HG02588 (cell line): ENCODE results near the gene CNKSR3.

Experiments used
- ATAC-seq: cut with Tn5 transposase; IDR thresholded peaks from one replicate; pipeline ENCODE4 v1.9.1; 2021; ENCODE audit warnings: mild to moderate bottlenecking, moderate library complexity; ENCODE audit not compliant: unreplicated experiment

CNKSR3 gene

DNA sequence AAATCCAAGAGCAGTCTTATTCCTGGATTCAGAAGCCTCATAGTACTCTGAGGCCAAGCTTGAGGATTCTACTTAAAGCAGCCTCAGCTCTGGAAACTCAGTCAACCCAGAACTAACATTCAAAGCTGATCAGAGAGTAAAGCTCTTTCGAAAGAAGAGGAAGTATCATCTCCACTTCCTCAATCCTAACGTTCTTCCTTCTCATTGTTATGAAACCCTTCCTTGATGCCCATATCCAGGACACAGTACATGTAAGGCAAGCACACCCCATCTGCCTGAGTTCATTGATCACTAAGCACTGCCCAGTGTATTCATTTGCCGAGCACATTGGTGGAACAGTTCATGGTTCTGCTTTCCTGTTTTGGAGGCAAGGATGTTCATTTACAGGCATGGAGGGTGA lies 153.8 kb downstream of the CNKSR3 start, which contains the start of gene IPCEF1:
Gene IPCEF1 (minus strand): TSS at position 114 of the 400 bp plus-strand sequence. CDS start 90,856 bp downstream, outside the sequence.
- peak; percentile 28 for ATAC-seq

DNA sequence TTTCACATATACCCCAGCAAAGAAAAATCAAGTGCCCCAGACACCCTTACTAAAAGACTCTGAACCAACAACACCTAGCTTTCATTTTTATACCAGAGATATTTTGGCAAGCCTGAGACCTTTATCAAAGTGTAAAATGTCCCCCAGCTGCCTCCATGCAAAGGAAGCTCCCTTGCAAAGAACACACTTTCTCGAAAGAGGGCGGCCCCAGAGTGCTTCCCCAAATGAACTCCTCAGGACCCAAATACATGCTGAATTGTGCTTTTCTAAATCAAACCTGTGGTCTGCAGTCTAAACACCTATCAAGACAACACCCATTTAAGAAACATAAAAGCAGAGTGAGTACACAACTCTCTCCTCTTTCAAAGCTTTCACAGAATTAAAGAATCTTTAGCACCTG lies 154.4 kb downstream of the CNKSR3 start:
- ATAC-seq, result no peak

DNA sequence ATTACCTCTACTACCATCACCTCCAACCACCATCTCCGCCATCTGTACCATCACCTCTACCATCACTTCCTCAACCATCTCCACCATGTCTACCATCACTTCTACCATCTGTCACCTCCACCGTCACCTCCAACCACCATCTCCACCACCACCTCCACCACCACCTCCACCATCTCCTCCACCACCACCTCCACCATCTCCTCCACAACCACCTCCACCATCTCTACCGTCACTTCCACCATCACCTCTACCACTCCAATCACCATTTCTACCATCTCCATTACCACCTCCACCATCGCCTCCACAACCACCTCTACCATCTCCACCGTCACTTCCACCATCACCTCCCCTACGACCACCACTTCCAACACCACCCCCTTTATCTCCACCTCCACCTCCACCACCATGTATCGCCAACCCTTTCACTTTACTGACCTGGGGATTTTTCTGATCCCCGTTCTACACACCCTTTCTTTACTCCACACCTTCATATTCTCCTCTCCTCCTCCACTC lies 156.2 kb downstream of the CNKSR3 start:
- no peak for ATAC-seq

DNA sequence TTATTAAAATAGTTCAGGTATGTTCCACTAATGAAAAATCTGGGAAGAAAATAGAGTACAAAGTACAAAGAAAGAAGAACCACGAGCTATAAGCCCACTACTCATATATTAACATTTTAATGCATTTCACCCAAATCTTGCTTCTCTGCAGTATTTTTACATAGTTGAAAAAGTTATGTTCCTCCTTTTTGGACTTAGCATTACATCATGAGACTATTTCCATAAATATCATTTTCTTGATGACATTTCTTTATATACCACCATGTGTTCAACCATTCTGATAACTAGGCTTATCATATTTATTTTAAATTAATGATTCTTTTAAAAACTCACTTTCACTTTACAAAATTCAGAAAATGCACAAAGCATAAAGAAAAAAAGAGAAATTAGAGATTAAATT lies 156.9 kb downstream of the CNKSR3 start:
- no peak for ATAC-seq

DNA sequence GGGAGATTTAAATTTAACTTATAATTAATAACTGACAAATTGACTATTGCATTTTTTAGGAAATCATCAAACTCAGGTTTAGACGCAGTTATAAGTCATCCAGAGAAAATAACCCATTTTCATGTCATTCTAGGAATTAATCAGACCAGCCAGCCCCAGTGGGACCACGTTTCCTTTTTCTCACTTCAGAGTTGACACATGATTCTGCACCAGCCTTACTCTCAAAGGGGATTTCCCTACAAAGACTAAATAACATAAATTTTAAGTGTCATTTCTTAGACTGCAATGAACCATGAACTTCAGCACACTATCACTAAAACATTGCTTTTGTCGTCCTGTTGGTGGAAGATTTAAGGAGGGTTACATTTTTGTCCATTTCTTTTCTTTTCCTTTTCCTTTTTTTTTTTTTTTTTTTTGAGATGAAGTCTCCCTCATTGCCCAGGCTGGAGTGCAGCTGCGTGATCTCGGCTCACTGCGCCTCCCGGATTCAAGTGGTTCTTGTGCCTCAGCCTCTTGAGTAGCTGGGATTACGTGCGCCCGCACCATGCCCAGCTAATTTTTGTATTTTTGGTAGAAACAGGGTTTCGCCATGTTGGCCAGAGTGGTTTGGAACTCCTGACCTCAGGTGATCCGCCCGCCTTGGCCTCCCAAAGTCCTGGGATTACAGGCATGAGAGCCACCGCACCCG lies 157.4 kb downstream of the CNKSR3 start:
- ATAC-seq, result peak; percentile 64

DNA sequence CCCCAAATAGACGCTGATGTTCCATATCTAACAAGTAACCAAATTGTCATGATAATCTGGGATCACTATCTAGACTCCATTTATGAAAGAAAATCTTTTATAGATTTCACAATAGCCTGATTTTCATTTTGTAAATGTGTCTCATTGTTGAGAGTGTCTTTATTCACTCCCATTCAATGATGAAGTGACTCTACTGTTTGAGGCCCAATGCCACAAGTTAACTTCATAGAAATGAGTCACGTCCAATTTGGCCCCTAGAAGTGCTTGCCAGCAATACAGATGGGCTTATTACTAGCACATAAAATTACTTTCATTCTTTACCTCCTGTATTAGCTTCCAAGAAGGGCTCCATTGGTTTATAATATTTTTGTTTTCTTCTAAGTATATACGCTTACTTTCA lies 160.2 kb downstream of the CNKSR3 start:
- ATAC-seq, result no peak

DNA sequence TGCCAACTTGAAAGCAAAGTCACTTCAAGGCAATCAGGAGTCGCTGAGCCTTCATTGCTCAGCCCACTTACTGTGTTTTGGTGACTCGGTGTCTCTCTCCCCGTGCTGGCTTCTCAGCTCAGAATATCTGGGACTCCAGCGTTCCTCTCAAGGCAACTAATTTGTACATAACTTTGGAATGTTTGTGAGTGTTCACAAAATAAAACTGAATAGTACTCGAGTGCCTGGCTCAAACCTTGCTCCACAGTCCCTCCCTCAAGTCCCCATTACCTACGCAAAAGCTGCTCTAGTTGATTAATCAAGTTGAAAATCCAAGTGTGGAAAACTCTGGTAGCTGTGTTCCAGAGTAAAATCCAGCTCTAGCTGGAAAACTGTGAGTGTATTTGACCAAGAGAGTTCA lies 162.5 kb downstream of the CNKSR3 start:
- no peak for ATAC-seq

DNA sequence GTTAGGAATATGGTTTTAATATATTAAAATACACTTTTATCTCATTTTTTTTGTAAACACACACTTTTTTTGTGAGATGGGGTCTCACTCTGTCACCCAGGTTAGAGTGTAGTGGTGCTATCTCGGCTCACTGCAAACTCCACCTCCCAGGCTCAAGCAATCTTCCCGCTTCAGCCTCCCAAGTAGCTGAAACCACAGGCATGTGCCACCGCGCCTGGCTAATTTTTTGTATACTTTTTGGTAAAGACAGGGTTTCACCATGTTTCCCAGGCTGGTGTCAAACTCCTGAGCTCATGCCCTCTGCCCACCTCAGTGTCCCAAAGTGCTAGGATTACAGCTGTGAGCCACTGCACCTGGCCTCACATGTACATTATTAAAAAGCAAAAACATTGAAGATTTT lies 164.7 kb downstream of the CNKSR3 start:
- no peak for ATAC-seq

DNA sequence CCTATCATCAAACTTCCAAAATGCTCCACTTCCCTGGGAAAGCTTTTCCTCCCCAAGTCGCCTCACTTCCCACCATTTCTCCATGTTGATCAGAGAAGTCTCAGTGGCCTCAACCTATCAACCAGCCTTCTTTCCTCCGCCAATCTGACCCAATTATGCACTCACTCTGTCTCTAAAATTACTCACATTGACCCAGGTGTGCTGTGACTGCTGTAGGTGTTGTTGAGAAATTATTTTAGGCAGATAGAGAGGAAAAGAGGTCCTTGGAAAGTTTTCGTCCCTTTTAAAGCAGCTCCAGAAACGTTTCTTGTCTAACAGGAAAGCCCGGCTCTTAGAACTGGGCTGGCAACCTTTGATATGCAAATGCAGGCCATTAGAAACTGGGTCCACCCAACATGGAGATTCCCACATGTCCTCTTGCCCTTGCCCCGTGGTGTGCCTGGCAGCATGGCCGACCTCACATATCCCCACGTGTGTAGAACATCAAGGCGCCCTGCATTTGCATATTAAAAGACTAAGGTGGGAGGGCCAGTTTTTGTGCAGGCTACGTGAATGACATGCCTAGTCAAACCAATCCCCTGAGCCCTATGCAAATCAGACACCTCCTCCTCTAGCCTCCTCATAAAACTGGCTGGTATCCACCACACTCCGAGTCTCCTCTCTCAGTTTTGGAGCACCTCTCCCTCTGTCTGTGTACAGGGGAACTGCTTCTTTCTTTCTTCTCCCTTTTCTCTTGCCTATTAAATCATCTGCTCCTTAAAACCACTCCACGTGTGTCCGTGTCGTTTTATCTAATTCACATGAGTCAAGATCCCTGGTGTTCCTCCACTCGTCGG lies 166.8 kb downstream of the CNKSR3 start:
- no peak for ATAC-seq

DNA sequence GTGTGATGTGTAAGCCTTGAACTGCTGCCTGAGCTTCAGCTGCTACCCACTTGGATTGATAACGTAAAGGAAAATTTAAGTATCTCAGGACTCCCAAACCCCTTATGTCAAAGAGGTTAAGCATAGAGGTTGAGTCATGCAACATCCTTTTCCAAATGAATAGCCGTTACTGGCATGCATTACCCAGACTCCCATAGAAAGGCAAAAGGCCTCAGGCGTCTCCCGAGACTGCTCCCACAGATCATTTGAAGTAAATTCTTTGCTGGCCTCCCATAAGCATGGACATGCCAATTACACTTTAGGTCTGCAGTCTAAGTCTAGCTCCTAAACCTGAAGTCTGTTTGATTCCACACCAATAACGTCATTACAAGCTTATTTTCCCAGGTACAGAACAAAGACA lies 168.6 kb downstream of the CNKSR3 start:
- no peak for ATAC-seq

DNA sequence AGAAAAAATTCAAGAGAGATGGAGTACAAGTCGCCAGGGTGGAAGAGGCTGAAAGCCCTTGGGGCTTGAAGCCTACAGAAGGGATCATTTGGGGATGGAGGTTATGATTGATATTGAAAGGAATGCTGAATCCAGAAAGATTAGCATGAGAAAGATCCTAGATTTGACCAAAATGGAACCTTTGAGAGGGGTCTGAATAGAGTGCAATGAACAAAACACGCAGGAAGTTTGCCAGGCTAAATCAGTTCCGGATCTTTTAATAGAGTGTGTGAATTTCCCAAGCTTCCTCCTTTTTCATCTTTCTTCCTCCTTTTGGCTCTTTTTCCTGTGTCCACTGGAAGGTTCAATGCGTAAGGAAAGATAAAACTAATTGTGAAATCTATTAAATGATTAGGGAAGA lies 169.1 kb downstream of the CNKSR3 start:
- no peak for ATAC-seq
